ENCODE results near the gene E4F1.

The E4F1 gene

DNA sequence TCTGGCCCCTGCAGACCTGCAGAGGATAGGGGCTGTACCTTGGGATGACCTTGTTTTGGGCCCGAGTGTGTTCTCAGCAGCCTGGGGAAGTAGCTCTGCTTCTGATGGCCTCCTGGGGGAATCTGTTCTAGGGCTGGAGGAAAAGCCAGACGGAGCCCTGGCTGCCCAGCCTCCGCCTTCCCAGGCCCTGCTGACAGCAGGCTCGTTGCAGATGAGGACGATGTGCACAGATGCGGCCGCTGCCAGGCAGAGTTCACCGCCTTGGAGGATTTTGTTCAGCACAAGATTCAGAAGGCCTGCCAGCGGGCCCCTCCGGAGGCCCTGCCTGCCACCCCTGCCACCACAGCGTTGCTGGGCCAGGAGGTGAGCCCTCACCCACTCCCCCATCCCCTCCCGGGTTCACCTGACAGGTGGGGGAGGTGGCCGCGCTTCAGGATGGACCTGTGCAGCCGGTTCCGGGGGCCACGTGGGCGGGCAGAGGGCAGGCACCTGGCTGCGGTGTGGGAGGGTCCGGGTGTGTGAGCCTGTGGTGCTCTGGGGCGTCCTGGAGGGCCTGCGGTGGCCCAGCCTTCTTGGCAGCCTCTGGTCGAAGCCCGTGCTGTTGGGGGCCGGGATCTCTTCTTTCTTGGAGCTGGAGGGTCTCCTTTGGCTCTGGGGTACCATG is 4.9 kb downstream of the E4F1 start:
- FAIRE-seq, result no peak
- no peak for DNase-seq (ENCODE audit: insufficient read length, low spot score)

GRCh38 chr16:2229091-2229490 is 5.7 kb downstream of the E4F1 start:
- no peak for DNase-seq (ENCODE audit: insufficient read length, low spot score)
- FAIRE-seq, result no peak

DNA sequence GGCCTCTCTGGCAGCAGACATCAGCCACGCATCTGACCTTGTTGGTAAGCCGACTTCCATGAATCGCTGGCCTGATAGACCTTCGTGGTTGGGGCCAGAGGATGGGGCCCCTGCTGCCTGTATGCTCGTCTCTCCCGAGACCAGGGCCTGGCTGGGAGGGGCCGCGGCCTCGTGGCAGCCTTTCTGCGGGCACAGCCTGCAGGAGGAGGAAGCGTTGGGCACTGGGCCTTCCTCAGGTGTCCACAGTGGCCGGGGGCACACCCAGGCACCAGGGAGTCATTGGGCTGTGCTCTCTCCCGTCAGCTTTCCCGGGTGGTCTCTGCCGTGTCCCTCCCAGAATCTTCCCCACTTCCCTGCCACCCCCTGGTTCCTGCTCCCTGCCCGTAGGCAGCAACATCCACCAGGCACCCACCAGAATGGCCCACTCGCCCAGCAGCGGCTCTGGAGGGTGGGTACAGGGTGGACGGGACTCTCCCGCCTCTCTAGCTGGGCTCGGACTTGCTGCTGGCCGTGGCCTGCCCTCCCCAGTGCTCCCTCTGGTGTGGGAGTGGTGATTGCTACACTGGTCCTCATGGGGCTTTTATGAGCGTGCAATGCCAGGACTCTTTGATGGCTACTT is 6.3 kb downstream of the E4F1 start:
- DNase-seq (ENCODE audit: insufficient read length, low spot score) (no peak), FAIRE-seq (no peak)

DNA sequence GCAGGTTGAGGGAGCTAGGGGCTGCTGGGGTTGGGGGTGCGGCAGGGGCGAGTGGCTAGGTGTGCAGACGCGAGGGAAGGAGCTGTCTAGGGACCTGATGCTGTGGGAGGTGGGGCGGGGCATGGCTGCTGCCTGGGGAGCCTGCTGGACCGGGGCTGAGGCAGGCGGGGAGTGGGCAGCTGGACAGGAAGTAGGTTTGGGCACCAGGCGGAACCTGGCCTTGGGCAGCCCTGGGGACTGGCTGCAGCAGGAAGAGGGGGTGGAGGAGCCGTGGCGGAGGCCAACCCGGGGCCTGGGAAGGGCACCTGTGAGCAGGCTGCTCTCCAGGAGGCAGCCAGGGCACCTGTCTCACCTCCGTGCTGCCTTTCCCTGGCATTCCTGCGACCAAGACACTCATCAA is 7.0 kb downstream of the E4F1 start:
- DNase-seq (ENCODE audit: insufficient read length, low spot score), result no peak

GRCh38 chr16:2231016-2231931 is 7.9 kb downstream of the E4F1 start:
- FAIRE-seq (no peak), DNase-seq (ENCODE audit: insufficient read length, low spot score) (no peak)

More for the DNA sequence above, 7.0 kb downstream of the E4F1 start:
- FAIRE-seq, result no peak

GRCh38 chr16:2232094-2232990 is 9.0 kb downstream of the E4F1 start:
- no peak for FAIRE-seq
- no peak for DNase-seq (ENCODE audit: insufficient read length, low spot score)

DNA sequence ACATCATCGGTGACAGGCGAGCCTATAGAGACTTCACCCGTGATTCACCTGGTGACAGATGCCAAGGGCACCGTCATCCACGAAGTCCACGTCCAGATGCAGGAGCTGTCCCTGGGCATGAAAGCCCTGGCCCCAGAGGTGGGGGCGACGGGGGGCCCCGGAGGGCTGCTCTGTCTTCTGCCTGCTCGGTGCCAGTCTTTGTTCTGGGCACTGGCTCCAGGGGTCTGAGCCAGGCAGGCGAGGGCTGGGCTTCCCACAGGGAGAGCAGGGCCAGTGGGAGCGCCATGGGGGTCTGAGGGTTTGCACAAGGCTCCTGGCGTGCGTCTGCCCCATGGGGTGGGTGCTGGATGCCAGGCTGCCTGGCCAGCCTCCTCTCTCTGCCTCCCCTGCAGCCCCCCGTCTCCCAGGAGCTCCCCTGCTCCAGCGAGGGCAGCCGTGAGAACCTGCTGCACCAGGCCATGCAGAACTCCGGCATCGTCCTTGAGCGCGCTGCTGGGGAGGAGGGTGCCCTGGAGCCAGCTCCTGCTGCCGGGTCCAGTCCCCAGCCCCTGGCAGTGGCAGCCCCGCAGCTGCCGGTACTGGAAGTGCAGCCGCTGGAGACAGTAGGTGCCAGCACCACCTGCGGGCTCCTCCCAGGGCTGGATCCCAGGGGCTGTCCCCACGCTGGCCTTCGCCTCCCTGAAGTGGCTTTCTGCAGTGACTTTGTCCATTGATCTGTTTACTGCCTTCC is 9.8 kb downstream of the E4F1 start:
- no peak for FAIRE-seq
- no peak for DNase-seq (ENCODE audit: insufficient read length, low spot score)

GRCh38 chr16:2233872-2234812 is 10.8 kb downstream of the E4F1 start:
- DNase-seq (ENCODE audit: insufficient read length, low spot score) (no peak), FAIRE-seq (no peak)

GRCh38 chr16:2234813-2235170 is 11.4 kb downstream of the E4F1 start:
- DNase-seq (ENCODE audit: insufficient read length, low spot score), result no peak

DNA sequence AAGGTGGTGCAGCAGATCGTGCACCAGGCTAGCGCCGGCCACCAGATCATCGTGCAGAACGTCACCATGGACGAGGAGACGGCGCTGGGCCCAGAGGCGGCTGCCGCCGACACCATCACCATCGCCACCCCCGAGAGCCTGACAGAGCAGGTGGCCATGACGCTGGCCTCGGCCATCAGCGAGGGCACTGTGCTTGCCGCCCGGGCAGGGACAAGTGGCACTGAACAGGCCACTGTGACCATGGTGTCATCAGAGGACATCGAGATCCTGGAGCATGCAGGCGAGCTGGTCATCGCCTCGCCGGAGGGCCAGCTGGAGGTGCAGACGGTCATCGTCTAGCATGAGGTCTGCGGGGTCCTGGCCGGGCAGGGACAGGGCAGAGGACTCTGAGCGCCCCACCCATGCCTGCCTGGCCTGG is 11.9 kb downstream of the E4F1 start:
- DNase-seq (ENCODE audit: insufficient read length, low spot score) (no peak), FAIRE-seq (no peak)

More at GRCh38 chr16:2234813-2235170, 11.4 kb downstream of the E4F1 start:
- FAIRE-seq, result no peak

GRCh38 chr16:2235695-2236336 is 12.4 kb downstream of the E4F1 start:
- FAIRE-seq, result no peak
- no peak for DNase-seq (ENCODE audit: insufficient read length, low spot score)

GRCh38 chr16:2236337-2237101 is 13.1 kb downstream of the E4F1 start, which contains the start of gene DNASE1L2:
TSS of gene DNASE1L2 (plus strand) at chr16:2236444. CDS start at chr16:2236817, 373 bp downstream.
- DNase-seq (ENCODE audit: insufficient read length, low spot score) (no peak), FAIRE-seq (no peak)

GRCh38 chr16:2237102-2237482 is 13.7 kb downstream of the E4F1 start:
- DNase-seq (ENCODE audit: insufficient read length, low spot score), result no peak

DNA sequence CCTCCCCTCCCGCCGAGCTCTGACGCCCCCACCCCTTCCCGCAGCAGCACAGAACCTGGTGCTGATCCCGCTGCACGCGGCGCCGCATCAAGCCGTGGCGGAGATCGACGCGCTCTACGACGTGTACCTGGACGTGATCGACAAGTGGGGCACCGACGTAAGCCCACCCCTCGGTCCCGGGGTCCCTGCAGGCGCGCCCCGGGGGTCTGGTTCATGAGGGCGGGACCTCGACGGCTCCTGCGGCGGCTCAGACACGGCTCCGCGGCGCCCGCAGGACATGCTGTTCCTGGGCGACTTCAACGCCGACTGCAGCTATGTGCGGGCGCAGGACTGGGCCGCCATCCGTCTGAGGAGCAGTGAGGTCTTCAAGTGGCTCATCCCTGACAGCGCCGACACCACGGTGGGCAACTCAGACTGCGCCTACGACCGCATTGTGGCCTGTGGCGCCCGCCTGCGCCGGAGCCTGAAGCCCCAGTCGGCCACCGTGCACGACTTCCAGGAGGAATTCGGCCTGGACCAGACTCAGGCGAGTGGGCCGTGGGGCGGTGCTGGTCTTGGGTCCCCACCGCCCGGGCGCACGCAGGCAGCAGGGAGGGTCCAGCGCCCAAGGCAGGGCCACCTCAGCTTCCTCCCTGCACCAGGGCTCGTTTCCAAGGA is 14.2 kb downstream of the E4F1 start:
- FAIRE-seq, result no peak
- no peak for DNase-seq (ENCODE audit: insufficient read length, low spot score)

More at GRCh38 chr16:2237102-2237482, 13.7 kb downstream of the E4F1 start:
- FAIRE-seq, result no peak

DNA sequence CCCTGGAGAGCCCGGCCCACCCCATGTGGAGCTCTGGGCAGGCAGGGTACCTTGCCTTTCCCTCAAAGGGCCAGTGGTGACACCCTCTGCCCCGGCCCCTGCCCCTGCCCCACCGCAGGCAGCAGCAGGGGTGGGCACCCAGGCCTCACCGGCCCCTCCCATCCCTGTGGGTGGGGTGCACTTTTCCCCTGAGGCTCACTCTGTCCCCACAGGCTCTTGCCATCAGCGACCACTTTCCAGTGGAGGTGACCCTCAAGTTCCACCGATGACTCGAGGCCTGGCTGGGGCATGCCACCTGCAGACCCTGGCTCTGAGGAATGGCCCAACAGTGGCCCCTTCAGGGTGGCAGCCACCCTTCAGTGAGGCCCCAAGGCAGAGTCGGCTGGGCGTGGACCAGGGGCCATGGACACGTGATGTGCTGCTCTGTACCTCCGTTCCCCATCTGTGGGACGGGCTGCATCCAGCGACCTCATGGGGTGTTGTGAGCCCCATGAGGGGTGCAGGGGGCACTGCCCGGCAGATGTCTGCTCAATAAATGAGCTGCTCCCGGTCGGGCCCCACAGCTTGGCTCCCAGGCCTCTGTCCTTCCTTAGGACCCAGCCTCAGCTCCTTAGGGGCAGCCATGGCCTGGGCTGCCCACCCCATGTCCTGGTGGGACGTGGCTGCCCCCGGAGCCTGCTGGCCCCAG is 14.9 kb downstream of the E4F1 start:
- no peak for DNase-seq (ENCODE audit: insufficient read length, low spot score)
- FAIRE-seq, result no peak
